ENCODE results near the gene EPC2. TPM values are rescaled to one million over a fixed set of nuclear protein-coding genes. Genes with fewer than 3 reads are reported as not detected.

Gene EPC2
- total and polyA plus RNA-seq, 2 of the 8 experiments (the other 6 are each of a cell fraction or from before 2014, with no cell fraction given), result 16.1 to 25.7 TPM

- no peak overlapping the region for H3K14ac ChIP-seq (ENCODE audit: insufficient read length)
- FAIRE-seq (no peak), DNase-seq (ENCODE audit: low read depth in 1 of 2, low spot score in 2 of 2) (no peak)
- H3K4me3 ChIP-seq (ENCODE audit: extremely low read depth in 1 of 4, insufficient read depth in 2 of 4, low read depth in 3 of 4, low read length in 4 of 4), result no peak overlapping the region
- H3K36me3 ChIP-seq (ENCODE audit: control insufficient read depth in 2 of 4, insufficient read depth in 4 of 4, low read length in 3 of 4), result no peaks in the 10 kb centered on the region
- H3K9me3 ChIP-seq (ENCODE audit: insufficient read depth in 2 of 2, low read depth in 1 of 2, low read length in 1 of 2), result no peaks in the 10 kb centered on the region
- no peak overlapping the region for H3K56ac ChIP-seq (replicated peaks; ENCODE audit: insufficient read length, low read depth, low read length)
- no peak overlapping the region for H2BK5ac ChIP-seq (ENCODE audit: low read depth, low read length)
- CTCF ChIA-PET (ENCODE audit: partially characterized antibody), result no interaction called here
- peaks cover 0 to 3% of the 10 kb centered on the region in 2 experiments for H4K20me1 ChIP-seq (replicated peaks in 1 of 2; ENCODE audit: control insufficient read depth in 1 of 2, insufficient read depth in 2 of 2, low read length in 2 of 2)
- POLR2A ChIA-PET (ENCODE audit: partially characterized antibody), result no interaction called here
- H4K91ac ChIP-seq (replicated peaks; ENCODE audit: insufficient read length, low read length), result no peak overlapping the region
- H2BK15ac ChIP-seq (ENCODE audit: low read length), result no peak overlapping the region
- no peaks in the 10 kb centered on the region for H3K27me3 ChIP-seq (replicated peaks in 1 of 4; ENCODE audit: control insufficient read depth in 3 of 4, extremely low read depth in 1 of 4, insufficient read depth in 3 of 4, low read length in 3 of 4)
- H2BK12ac ChIP-seq (ENCODE audit: low read depth, low read length), result no peak overlapping the region
- H2AK5ac ChIP-seq (ENCODE audit: low read depth, low read length), result no peak overlapping the region
- H3K9ac ChIP-seq (replicated peaks in 1 of 4; ENCODE audit: extremely low read depth in 1 of 4, low read depth in 3 of 4, low read length in 3 of 4), result no peak overlapping the region
- no peak overlapping the region for H3K27ac ChIP-seq (ENCODE audit: low read depth, low read length)
- no peak overlapping the region for H4K5ac ChIP-seq (ENCODE audit: insufficient read length, low read depth, low read length)
- no peaks in the 10 kb centered on the region for H3K23me2 ChIP-seq (ENCODE audit: low read depth, low read length)
- no peak overlapping the region for H3K4ac ChIP-seq (replicated peaks; ENCODE audit: insufficient read length, low read depth, low read length)
- 0 out of 2 replicates have a peak, but pooled peaks cover 4% of the 10 kb centered on the region for H3K79me1 ChIP-seq (ENCODE audit: low read depth, low read length)
- no peak overlapping the region for H4K8ac ChIP-seq (ENCODE audit: extremely low read depth, insufficient read depth, low read length)
- H2AFZ ChIP-seq (ENCODE audit: low read length), result no peak overlapping the region
- H3K4me2 ChIP-seq (ENCODE audit: insufficient read depth in 1 of 2, low read depth in 2 of 2, low read length in 2 of 2), result no peak overlapping the region
- H3K79me2 ChIP-seq (ENCODE audit: control insufficient read depth in 1 of 2, insufficient read depth in 2 of 2, low read length in 2 of 2), result peaks cover 0 to 93% of the 10 kb centered on the region in 2 experiments; a peak in 3 of 4 replicates
- H2BK120ac ChIP-seq (replicated peaks; ENCODE audit: low read depth, low read length), result no peak overlapping the region
- peaks cover 0 to 8% (median 5%) of the 10 kb centered on the region in 4 experiments; a peak in 6 of 7 replicates for H3K4me1 ChIP-seq (replicated peaks in 1 of 4; ENCODE audit: control insufficient read depth in 3 of 4, insufficient read depth in 4 of 4, low read length in 3 of 4)
- 76% methylated on average over 1 of the region's 1 CpG; no CpG with 5 or more reads in 1 of the 2 experiments for WGBS, 2 experiments (ENCODE audit: extremely low coverage in 1 of 2, insufficient coverage in 1 of 2, insufficient read length in 1 of 2, insufficient replicate concordance in 2 of 2, low coverage in 1 of 2, low lambda C conversion rate in 2 of 2, missing lambda C conversion rate in 1 of 2)
- no peak overlapping the region for H3K23ac ChIP-seq (ENCODE audit: insufficient read length)
- no peak overlapping the region for H2BK20ac ChIP-seq (ENCODE audit: low read length)
- H3K18ac ChIP-seq (ENCODE audit: extremely low read depth, low read length), result no peak overlapping the region
- TF ChIP-seq BRCA1 (IDR thresholded peaks at IDR 0.05; ENCODE audit: low read depth, low read length) (no peak), SIX5 (IDR thresholded peaks at IDR 0.05; ENCODE audit: low read depth, low read length) (no peak), RAD21 (IDR thresholded peaks at IDR 0.05 in 1 of 2, conservative IDR thresholded peaks at IDR 0.05 in 1 of 2; ENCODE audit: low read depth in 2 of 2, low read length in 2 of 2) (no peak), RBBP5 (IDR thresholded peaks at IDR 0.05; ENCODE audit: borderline replicate concordance, low read depth, low read length) (no peak), KDM5A (IDR thresholded peaks at IDR 0.05; ENCODE audit: low read length) (no peak), POLR2AphosphoS5 (IDR thresholded peaks at IDR 0.05; ENCODE audit: low read depth, low read length) (no peak), CEBPB (IDR thresholded peaks at IDR 0.05; ENCODE audit: low read depth, low read length) (no peak), USF2 (IDR thresholded peaks at IDR 0.05; ENCODE audit: low read length) (no peak), CBX5 (IDR thresholded peaks at IDR 0.05; ENCODE audit: low read depth, low read length) (no peak), EZH2 (IDR thresholded peaks at IDR 0.05; ENCODE audit: low read depth, low read length, severe bottlenecking) (no peak), SAP30 (IDR thresholded peaks at IDR 0.05; ENCODE audit: insufficient read depth, insufficient replicate concordance, low read length) (no peak), SP2 (IDR thresholded peaks at IDR 0.05; ENCODE audit: low read length) (no peak)
Measured at GRCh38 chr2:148725564-148725963, 81.0 kb downstream of the EPC2 start.

All from H1 (cell line).